HS-27A (cell line): ENCODE measurements around the gene CES1.
"Not testable (repeated sequence)": the region's sequence is repeated elsewhere in the genome, so short reads cannot be mapped to it uniquely, and the experiment has no call there.

Source experiments
- DNase-seq: peaks from one replicate; pipeline ENCODE4 v3.0.0-alpha.2; 2012; ENCODE audit warnings: low read depth, missing footprints

CES1 gene

DNA sequence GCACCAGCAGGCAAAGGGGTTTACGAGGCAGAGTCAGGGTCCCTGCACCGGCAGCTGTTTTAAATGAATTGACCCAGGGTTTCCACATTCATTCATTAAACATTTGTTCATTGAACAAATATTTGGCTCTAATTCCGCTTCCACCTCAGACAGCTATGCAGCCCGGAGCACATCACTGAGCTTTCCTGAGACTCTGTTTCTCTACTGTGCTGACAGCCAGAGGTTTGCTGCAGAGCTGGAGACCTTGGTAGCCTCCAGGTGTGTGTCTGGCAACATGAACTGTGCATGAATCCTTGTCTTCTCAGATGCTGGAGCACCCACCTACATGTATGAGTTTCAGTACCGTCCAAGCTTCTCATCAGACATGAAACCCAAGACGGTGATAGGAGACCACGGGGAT, 42.7 kb downstream of the CES1 start:
- not testable (repeated sequence) for DNase-seq

GRCh38 chr16:55782793-55783091, 50.2 kb downstream of the CES1 start:
- DNase-seq, result not testable (repeated sequence)

DNA sequence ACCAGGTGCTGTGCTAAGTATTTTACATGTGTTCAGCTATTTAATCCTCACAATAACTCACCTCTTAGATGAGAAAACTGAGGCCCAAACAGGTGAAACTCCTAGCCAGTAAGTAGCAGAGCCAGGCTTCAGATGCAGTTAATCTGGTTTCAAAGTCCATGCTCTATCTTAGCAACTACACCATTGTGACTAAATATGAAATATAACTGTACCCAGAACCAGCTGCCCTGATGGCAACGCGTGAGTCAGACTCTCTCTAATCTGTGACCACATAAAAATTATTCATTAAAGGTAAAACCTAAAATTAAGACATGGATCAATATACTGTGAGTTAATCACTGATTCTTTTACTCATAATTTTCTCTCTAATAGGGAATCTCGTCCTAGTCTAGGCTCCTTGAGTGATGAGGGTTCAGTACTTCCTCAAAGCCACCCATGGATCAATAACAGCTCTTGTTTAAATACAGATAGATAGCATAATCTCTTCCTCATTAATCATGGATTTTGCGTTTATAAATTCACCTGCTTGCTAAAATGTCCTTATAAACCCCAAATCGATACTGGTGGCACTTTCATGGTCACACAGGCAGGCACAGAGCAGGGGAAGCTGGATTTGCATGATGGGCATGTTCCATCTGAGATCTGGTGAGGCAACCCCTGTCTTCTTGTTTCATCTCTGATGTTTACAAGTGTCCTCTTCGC, 50.7 kb downstream of the CES1 start:
- not testable (repeated sequence) for DNase-seq

DNA sequence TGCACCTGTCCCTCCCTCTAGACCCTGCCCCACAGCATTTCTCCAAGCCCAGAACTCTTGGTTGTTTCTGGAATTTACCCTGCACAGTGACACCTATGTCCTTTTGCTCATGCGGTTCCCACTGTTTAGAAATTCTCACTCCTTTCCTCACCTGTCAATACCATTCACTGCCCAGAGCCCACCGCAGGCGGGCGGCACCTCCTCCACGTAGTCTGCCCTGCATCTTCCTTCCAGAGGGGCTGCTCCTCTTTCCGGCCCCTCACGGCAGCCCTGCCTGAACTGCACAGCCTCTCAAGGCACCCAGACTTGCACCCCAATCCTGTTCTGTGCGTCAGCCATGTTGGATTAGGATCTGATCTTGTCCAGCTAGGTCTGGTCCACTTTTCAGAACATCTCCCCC, 51.4 kb downstream of the CES1 start:
- DNase-seq, result not testable (repeated sequence)

DNA sequence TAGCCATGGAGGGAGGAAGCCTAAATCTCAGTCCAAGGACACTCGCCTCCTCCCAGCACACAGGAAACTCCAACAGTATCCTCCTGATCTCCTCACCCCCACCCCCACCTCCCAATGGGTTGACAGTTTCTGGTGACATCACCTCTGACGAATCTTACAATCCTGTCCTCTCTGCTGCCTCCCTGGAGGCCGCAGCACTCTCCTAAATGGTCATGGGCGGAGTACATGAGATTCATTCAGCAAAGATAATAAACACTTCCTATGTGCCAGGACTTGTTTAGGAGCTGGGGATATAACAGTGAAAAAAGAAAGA, 52.8 kb downstream of the CES1 start:
- not testable (repeated sequence) for DNase-seq

- DNase-seq, result no peak
Measured at GRCh38 chr16:55779402-55780094, 53.3 kb downstream of the CES1 start.

GRCh38 chr16:55778757-55779156, 54.1 kb downstream of the CES1 start:
- no peak for DNase-seq

- DNase-seq, result no peak
Measured at GRCh38 chr16:55775857-55776256, 57.0 kb downstream of the CES1 start.

DNA sequence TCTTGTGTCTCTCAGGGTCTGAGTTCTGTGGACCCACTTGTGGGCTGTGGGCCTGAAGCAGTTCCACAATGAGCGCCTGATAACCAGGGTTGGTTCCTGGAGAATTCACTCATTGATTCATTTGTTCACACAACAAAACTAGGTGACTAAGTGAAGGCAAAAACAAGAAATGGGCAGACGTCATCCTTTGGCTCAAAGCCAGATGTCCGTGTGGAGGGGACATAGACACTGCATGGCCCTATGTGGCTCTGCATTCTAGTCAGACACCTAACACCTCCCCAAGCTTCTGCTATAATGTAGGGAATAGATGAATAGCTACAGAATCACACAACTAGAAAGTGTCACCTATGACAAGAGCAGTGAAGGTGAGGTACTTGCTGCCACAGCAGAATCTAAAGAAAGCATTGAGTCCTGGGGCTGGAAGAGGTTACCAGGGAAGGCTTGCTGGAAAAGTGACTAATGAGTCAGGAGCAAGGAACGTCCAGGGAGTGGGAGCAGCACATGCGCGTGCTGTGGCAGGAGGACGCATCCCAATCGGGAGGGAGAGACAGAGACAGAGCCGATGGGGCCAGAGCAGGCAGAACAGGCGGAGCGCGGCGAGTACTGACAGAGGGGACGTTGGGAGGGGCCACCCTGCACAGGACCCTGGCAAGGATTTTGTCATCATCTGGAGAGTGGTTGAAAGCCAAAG, 58.9 kb downstream of the CES1 start:
- no peak for DNase-seq

GRCh38 chr16:55765161-55765560, 67.7 kb downstream of the CES1 start:
- DNase-seq, result no peak

- no peak for DNase-seq
Measured at GRCh38 chr16:55760310-55761001, 72.4 kb downstream of the CES1 start.

DNA sequence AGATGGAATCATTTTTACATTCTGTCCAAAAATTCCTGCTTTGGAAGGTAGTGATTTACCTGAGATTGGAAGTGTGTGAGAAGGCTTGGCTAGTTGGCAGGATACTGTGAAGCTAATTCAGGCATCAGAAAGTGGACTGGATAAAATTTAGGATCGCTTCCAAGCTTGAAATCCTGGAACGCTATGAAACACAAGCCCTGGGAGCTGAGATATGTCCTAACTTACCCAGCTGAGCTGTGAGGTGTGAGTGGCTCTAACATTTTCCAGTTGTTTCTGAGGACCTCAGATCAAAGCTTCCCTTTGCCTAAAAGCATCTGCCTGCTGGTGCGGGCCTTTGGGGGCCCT, 73.0 kb downstream of the CES1 start:
- DNase-seq, result not testable (repeated sequence)

DNA sequence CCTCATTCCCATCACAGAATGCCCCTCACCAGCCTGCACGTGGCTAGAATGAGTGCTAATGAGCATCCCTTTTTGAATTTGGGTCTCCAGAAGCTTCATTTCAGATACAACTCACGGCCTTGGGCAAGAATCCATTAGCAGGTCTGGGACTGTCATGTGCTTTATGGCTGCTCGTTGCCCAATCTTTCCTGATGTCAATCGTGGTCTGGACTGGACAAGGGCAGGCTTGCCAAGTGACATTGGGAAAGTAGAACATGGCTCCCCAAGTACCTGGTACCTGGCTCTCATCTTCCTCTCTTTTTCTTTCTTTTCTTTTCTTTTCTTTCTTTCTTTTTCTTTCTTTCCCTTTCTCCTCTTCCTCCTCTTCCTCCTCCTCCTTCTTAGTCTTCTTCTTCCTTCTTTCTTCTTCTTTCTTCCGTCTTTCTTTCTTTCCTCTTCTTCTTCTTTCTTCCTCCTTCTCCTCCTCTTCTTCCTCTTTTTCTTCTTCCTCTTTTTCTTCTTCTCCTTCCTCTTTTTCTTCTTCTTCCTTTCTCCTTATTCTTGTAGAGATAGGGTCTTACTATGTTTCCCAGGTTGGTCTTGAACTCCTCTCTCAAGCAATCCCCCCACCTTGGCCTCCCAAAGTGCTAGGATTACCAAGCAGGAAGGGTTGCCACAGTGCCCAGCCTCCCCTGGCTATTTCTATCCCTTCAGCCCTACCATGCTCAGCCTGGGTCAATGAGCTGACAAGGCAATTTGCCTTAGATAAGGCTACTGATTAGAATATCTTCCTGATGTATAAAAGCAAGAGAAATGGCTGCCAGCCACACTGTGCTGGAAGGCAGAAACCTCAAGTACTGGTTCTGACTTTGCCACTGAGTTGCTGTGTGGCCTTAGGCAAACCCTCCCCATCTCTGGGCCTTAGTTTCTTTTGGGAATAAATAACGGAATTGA, 75.0 kb downstream of the CES1 start:
- not testable (repeated sequence) for DNase-seq

DNA sequence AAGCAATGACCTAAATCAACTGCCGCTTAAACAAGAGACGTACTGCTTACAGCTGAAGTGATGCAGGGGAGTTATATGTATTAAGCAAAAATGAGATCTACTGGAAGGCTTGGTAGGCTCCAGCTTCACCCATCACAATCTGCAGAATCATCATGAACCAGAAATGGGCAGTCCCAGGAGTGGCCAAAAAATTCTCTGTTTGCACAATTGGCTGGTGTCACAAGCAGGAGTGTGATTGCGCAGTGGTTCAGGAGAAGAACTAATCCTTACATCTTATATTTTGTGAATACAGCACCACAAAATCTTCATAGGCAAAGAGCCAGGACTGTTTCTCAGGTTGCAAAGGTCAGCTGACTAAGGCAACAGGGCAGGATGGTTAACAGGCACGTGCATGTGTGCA, 75.9 kb downstream of the CES1 start:
- no peak for DNase-seq

DNA sequence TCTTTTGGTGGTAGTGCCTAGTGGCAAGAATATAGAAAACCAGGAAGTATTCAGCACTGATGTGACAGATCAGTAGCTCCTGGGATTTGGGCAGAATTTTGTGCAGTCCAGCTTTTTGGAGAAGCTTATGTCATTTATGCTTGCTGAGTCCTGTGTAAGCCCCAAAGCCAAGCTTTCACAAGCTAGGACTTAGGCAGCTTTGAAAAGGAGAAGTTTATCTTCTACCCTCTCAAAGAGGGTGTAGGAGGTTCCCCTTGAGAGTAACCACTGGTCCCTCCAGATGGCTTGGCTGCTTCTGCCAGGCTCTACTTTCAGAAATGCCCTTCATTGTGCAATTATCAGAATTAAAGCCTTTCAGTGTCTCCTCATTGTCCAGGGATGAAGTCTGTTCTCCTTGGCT, 78.8 kb downstream of the CES1 start:
- no peak for DNase-seq

GRCh38 chr16:55753145-55753631, 79.7 kb downstream of the CES1 start:
- DNase-seq, result not testable (repeated sequence)
